ENCODE measurements around the gene GAS7.

Gene GAS7

DNA sequence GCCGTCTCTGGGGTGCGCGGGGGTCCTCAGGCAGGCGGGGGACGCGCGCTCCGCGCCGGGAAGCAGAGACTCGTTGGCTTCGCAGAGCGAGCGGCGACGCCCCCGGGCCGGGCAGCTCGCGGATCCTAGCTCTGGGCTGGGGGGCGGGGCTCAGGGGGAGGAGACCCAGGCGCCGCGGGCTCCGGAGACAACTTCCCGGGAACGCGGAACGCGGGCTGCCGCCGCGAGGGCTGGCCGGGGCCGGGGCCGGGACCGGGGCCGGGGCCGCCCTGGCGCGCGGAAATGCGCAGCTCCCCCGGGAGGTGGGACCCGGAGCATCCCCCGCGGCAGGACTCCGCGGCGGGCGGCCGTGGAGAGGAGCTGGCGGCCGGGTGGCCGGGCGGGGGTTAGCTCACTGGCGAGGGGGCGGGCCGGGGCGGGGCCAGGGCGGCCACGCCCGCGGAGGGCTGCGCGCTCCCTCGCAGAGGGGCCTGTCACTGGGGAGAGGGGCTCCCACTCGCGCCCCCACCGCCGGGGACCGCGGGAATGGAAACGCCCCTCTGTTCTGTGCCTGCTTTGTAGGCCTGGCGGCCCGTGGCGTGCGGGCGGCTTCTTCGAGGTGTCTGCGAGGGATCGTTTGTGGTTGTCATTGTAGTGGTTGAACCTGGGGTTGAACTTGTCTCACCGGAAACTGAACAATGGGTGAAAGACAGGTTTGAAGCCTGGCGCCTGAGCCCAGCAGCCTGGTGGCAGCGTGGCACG lies at the start of gene GAS7:
TSS of gene GAS7 (minus strand) at position 98 of the 741 bp plus-strand sequence.
- no peak for DNase-seq

DNA sequence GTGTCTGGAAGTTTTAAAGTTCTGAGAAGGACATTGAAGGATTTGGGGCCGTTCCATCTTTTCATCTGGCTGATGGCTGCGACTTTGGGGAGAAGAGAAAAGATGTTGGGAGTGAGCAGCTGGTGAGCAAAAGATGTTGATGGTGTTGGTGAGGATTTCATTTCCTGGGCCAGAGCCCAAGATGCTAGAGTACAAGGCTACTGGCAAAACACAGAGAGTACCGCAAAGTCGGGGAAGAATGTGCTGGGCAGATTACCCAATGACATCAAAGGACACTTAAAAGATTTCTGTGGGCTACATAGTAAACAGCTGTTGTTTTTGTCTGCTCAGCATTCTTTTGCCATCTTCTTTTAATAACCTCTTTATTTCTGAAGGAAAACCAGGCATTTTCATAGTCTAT lies 49.4 kb upstream of the GAS7 start:
- no peak for DNase-seq

DNA sequence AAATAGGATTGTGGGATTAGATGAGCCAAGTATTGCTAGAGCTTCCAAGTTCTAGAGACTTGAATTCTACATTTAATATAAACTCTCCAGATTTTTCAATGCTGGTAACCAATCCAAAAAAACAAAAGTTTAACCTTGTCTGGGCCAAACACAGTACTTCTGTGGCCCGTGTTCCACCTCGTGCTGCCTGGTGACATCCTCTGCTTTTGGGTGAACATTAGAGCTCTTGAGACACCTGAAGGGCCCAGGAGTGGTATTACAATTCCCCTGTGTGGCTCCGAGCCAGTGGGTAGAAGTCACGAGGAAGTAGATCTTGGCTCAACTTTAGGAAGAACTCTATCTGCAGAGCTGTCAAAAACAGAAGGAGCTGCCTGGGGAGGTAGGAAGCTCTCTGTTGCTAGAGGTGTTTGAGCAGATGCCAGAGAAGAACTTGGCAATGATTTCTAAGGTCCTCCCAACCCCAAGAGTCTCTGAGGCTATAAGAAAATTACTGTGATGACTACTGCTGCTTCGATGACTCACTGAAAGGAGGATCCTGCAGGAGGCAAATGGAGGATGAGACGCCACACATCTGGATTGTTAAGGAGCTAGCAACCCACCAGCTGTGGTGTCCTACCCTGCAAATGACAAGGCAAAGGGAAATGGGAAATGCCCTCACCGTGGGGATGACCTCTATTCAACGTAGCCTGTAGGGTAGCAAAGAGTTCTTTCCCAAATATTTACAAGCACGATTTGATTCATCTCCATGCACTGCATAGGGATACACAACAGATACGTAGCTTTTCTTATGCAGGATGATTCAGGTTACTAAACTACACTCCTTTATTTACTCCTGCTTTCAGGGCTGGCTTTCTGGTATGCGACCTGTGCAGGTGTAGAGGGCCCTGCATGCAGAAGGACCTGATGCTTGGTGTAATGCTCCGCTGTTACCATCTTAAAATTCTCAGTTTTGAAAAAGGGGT lies 45.8 kb upstream of the GAS7 start:
- no peak for DNase-seq

DNA sequence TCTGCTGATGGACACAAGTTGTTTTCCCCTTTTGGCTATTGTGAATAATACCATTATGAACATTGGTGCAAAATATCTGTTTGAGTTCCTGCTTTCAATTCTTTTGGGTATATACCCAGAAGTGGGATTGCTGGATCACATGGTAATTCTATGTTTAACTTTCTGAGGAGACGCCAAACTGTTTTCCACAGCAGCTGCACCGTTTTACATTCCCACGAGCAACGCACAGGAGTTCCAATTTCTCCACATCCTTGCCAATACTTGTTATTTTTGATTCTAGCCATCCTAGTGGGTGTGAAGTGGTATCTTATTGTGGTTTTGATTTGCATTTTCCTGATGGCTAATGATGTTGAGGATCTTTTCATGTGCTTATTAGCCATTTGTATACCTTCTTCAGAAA lies 43.4 kb upstream of the GAS7 start:
- no peak for DNase-seq

DNA sequence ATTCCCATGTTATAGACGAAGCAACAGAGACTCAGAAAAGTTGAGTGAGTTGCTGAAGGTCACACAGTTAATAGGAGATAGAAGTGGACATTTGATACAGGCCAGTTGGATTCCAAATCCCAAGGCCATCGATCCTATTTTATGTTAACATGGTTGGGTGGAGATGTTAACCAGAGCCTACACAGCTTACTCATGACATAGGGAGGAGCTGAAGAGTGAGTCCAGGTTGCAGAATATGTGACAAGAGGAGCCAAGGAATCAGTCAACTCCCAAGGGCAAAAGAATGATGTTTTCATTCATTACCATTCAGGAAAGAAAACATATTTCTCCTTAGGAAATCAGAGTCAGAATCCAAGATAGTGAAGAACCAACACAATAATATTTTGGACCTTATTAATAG lies 40.3 kb upstream of the GAS7 start:
- no peak for DNase-seq

DNA sequence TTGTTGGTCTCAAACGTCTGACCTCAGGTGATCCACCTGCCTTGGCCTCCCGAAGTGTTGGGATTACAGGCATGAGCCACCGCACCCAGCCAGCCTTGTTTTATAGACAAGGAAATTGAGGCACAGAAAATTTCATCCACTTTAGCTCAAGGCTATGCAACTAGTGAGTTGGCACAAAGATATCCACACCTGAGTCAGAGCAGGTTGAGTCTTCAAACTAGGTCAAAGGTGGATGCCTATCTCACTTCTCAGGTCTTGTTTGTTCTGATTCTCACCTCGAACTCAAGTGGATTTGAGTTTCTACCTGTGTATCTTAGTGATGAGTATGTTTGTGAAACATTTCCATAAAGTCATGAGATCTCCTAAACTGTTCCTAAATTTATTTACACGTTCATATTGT lies 35.6 kb upstream of the GAS7 start:
- DNase-seq, result no peak

DNA sequence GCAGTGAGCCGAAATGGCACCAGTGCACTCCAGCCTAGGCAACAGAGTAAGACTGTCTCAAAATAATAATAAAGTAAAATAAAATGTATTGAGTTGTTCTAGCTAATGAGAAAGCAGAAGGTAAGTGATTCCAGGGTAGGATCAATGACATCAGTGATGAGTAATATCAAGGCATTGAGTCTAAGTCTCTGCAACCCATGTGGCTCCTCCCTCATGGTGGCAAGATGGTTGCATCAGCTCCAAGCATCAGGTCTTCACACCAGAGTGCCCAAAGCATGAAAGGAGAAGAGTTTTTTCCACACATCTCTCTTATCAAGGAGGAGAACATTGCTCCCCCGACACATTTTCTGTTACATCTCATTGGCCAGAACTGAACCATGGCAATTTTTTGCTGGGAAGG lies 34.8 kb upstream of the GAS7 start:
- no peak for DNase-seq

DNA sequence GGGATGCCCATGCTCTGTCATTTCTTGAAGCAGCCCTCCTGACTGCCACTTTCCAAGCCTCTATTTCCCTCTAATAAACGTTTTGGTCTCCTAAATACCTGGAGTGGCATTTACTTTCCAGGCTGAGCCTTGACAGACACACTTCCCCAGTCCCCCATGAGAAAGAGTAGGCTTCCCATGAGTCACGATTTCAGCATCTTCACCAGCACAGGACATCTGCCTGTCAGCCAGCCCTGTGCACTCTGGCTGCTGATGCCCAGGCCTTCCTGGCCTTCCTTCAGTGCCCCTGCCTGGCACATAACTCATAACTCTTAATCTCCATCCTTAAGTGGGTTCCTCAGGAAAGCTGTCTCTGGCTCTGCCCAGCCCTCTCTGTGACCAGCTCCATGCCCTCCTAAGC lies 30.8 kb upstream of the GAS7 start:
- no peak for DNase-seq

DNA sequence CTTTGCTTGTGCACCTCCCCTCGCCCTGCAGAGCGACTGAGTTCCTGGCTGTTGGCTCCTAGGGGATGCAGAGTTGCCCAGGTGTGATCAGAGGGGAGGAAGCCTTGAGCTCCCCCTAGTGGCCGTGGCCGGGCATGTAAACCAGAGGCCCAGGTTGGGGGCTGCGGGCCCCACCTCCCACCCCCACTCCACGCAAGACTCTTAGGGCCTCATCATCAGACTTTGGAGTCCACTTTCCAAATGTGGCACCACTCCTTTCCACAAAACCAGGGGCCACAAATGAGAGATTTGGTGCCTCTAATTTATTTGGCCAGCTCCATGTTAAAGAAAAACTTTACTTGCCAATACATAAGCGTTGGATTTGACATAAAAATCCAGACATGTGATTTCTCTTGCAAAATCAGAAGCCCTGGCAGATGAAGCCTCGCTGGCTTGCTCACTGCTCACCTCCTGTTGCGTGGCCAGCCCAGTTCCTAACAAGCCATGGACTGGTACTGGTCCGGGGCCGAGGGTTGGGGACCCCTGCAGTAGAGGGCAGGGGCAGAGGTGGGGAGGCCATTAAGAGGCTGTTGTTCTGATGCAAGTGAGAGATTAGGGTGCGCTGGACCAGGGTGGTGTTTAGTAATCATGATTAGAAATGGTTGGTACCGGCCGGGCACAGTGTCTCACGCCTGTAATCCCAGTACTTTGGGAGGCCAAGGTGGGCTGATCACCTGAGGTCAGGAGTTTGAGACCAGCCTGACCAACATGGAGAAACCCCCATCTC lies 28.7 kb upstream of the GAS7 start:
- no peak for DNase-seq

DNA sequence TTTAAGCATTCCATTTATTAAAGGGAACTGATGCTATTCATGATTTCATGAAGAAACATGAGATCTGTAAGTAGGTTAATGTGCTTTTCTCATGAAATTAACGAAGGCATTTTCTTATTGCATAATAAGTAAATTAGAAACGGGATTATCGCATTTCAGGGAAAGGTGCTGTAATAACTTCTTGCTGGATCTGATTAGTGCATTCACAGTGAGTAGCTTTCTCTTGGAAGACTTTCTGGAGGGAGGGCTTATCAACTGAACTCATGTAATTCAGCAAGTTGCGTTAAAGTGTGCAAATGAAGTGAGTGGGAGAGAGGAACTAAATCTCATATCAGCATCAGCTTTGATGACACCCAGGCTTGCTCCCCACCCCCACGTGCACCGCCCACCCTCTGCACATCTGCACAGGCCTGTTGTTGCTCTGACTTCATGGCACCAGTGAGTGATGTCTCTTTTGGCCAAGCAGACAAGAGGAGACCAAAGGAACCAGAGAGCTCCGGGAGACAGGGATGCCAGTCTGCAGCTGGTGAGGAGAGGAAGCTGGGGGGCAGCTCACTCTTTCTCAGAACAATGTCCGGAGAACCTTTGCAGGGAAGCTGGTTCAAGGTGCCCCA lies 26.3 kb upstream of the GAS7 start:
- no peak for DNase-seq

DNA sequence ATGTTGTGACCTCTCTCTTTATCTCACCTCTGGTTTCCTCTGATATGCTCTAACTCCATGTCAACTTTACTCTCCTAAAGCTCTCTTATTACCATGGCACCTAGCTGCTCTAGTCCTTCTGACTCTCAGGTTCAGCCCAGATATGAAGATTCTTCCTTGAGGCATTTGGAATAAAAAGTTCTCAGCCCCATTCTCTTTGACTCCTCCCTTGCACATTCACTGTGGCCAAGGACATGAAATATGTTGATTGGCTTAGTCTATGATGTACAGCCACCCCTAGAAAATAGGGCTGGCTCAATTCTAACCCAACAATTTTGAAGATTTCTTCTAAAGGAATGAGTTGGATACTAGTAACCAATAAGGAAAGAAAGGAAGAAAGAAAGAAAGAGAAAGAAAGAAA lies 20.8 kb upstream of the GAS7 start:
- DNase-seq, result no peak

DNA sequence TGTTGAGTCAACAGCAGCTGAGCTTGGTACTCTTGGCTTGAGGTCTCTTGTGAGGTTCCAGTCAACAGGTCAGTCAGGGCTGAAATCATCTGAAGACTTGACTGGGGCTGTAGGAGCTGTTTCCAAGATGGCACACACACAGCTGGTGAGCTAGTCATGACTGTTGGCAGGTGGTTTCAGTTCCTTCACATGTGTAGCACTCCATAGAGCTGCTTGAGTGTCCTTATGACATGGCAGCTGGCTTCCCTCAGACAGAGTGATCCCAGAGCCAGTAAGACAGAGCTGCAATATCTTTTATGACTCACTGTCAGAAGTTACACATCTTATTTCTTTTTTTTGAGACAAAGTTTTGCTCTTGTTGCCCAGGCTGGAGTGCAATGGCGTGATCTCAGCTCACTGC lies 19.5 kb upstream of the GAS7 start:
- no peak for DNase-seq

DNA sequence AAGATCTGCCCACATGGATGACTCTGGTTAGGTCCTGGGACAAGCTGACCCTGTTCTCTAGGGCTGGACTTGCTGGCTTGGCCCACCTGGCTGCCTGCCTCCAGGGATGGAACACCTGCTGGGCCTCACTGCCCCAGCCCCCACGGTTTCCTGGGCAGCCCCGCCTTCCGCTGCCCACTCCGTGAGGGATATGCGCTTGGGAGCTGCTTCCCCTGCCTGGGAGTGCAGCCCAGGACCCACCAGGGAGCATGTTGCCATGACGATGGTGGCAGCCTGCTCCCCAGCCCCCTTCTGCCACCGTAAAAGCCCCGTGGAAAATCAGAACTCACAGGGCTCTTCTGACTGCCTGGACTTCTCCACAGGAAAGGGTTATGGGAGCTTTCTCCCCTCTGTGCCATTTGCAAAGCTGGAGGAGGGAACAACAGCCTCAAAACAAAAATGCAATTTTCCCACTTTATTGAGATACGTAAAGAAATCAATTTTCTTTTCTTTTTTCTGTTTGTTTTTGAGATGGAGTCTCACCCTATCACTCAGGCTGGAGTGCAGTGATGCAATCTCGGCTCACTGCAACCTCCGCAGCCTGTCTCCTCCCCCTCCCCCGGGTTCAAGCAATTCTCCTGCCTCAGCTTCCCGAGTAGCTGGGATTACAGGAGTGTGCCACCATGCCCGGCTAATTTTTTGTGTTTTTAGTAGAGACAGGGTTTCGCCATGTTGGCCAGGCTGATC lies 18.0 kb upstream of the GAS7 start:
- DNase-seq, result no peak

DNA sequence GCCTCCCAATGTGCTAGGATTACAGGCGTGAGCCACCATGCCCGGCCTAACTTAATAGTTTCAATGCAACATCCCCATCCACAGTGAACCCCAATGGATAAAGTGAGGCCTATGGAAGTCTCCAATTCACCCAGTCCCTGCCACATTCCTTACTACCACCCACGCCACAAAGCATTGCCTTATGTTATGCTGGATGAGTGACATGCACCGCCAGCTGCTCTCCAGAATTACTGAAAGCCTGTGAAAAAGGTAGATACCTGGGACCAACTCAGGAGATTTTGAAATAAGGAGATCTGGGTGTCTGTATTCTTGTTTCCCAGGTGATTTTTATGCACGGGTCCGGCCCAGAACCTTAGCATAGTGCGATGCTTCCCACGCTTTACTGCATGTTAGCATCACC lies 16.9 kb upstream of the GAS7 start:
- no peak for DNase-seq

DNA sequence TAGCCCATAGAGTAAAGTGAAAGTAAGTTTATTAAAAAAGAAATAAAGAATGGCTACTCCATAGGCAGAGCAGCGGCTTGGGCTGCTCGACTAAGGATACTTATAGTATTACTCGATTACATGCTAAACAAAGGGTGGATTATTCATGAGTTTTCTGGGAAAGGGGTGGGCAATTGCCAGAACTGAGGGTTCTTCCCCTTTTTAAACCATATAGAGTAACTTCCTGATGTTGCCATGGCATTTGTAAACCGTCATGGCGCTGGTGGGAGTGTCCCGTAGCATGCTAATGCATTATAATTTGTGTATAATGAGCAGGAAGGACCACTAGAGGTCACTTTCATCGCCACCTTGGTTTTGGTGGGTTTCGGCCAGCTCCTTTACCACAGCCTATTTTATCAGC lies 13.3 kb upstream of the GAS7 start:
- DNase-seq, result no peak

DNA sequence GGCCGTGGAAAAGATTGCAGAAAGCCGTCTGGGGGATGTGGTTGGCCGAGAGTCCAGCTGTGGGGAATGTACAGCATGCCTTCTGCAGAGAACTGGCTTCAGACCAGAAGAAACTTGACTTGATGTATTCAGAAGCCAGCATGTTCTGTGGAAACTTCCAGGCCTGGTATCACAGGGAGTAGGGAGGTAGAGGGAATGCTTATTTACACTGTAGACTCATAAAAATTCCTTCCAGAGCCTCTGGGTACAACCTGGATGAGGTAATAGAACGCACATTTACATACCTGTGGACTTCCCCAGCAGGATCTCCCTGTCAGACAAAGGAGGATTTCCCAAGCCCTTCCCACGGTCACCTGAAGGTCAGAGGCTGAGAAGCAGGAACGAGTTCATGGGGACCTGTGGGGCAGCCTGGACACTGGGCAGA lies 11.8 kb upstream of the GAS7 start:
- DNase-seq, result no peak

DNA sequence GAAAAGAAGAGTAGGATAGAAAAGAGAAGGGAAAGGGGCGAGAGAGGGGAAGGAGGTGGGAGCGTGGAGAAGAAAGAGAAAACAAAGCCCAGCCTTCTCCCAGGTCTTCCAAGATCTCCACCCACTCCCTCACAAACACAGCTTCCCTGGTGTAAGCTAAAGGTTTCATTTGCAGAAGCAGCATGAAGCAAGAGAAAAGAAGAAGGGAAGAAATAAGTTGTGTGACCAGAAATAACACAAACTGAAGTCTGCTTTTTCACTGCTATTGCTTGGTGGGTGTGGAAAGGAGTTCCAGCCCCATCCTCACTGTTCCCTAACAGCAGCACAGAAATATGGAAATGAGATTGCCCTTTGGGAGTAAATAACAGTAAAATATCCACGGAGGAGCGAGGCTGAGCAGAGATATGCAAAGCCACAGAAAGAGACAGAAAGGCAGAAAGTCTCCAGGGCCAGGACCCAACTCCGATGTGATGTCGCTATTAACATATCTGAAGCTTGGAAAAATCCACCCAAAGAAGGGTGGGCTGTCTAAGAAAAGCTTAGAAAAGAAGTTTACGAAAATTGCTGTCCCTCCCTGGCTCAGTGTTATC lies 10.3 kb upstream of the GAS7 start:
- DNase-seq, result no peak

DNA sequence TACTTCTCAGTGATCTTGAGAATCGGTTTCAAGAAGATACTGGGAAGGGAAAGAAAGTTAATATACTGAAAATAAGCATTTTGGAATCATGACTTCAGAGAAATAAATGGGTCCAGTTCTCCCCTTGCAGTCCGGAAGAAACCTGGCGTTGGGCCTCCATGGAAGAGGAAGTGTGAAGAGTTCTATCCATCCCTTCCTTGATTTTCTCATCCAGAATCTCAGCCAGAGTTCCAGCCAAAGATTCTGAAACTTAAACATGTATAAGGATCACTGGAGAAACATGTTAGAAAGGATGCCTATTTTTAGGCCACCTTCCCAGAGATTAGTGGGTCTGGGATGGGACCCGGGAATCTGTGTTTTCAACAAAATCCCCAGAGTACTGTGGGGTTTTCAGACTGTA lies 8.7 kb upstream of the GAS7 start:
- DNase-seq, result no peak

DNA sequence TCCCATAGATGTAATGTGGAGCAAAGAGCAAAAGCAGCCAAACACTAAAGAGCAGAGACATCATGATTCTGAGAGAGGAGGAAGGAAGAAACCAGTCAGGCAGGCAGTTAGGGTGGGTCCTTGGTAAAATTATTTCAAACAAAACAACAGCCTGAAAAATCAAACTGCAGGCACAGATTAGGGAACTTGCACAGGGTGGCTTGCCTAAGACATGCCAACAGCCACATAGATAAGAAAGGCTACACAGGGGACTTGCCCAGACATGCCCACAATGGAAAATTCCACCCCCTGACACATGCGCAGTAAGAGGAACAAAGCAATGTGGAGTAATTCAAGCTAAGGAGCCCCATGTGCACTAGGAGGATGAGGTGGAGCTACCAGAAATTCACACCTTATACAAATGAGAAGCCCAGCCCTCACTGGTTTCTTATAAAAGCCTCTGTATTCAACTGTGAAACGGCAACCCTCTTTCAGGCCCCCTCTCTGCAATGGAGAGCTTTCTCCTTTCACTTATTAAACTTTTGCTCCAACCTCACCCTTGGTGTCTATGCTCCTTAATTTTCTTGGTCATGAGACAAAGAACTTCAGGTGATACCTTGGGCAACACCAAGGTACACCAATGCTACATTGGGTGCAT lies 7.3 kb upstream of the GAS7 start:
- DNase-seq, result no peak

DNA sequence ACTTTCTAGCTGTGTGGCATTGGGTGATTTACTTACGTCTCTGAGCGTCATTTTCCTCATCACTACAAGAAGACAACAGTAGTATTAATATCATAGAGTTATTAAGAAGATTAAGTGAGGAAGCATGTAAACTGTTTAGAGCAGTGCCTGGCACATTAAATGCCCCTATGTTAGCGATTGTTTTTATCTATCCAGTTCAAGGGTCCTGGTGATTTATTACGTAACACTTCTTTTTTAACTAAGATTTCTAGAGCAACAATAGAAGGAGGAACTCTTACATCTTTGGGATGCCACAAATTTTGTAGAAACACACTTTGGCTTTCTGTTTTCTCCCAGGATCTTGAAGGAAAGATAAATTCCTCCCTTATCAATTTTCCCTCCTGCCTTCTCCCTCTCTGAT lies 3.3 kb upstream of the GAS7 start:
- DNase-seq, result no peak

DNA sequence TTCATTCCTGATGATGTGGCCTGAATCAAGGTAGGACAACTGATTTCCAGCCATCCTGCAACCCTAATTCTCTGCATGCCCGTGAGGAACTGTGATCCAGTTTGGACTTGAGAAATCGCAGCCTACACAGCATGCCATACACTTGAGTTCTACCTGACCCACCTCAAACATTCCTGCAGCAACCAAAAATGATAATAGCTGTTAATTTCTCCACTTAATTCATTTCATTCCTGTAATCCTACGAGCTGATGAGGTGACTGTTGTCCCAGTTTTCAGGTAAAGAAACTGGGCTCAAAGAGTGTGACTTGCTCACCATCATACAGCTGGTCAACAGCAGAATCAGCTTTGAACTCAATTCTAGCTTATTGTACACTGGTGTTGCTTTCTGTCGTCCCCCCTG lies 2.2 kb upstream of the GAS7 start:
- DNase-seq, result no peak
